ENCODE results near the gene TMA7B.

Gene TMA7B

DNA sequence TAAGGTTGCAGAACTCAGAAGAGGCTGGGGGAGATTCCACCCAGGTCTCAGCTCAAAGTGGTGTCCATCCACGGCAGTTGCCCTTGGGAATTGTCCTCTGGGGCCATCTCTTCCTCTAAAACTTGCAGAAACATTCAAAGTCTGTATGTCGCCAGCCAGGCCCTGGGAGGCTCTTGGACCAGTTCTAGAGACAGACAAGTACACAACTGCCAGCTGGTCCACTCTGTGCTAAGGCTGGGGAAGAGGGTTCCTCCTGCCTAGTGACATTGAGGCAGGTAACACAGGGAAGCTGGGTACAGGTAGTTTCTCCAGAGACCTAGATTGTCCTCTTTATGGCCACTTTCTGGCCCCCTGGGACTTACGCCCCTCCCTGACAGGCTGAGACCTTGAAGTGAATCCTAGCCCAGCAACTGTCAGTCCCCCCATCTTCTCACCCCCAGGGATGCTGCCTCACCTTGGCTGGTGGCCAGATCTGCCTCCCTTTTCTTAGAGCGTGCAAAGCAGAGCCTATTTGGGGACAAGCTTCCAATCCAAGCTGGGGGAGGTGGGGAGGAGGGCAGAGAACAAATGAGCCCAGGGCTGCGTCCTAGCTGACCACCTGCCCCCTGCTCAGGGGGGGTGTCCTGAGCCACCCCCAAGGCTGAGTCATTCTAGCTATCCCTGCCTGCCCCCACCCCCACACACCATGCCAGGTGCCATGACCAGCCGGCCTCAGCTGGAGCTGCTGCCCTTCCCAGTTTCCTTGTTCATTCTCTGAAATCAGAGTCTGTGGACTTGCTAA lies 42.9 kb downstream of the TMA7B start:
- DNase-seq (ENCODE audit: low spot score) = no peak

DNA sequence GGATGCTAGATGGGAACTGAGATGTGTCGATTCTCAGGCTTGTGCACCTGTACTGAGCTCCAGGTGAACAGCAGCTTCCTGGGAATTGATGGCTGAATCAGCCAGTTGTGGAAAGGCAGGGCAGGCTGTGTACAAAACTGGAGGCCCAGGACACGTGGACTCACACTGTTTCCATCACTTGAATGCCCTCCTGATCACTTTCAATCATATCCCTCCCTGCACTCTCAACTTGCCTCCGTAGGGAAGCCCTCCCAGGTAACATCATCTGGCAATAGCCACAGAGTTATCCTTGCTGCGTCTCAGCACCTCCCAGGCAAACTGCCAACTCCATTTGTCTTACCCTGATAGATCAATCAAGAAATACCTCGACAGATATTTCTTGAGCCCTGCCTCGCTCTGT lies 44.6 kb downstream of the TMA7B start:
- no peak for DNase-seq (ENCODE audit: low spot score)

GRCh38 chr22:40006641-40007040 lies 46.4 kb downstream of the TMA7B start:
- no peak for DNase-seq (ENCODE audit: low spot score)

GRCh38 chr22:40007853-40008710 lies 47.9 kb downstream of the TMA7B start:
- no peak for DNase-seq (ENCODE audit: low spot score)

DNA sequence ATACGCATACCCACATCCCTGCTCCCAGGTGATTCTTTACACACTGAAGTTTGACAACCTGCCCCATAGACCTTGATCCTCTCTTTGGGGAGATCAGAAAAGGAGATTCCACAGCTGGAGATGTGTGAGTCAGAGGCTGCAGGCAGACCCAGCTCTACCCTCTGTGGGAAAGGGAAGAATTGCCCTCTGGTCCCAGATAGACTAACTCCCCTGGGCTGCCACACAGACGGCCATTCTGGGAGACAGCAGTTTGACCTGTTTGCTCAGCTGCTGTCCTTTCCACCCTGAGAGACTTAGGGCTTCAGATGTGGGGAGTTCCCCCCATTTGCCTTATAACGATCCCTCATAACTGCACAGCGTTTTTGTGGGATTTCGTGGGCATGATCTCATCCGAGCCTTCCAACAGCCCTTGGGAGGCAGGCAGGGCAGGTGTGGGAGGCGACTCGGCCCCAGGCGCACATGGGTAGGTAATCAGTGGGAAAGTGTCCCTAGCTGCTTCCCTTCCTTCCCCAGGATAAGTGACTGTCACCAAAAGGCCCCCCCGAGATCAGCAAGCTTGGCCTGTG lies 48.6 kb downstream of the TMA7B start:
- no peak for DNase-seq (ENCODE audit: low spot score)

- DNase-seq (ENCODE audit: low spot score) = no peak
These were observed 49.1 kb downstream of the TMA7B start for GRCh38 chr22:40009292-40009774.

DNA sequence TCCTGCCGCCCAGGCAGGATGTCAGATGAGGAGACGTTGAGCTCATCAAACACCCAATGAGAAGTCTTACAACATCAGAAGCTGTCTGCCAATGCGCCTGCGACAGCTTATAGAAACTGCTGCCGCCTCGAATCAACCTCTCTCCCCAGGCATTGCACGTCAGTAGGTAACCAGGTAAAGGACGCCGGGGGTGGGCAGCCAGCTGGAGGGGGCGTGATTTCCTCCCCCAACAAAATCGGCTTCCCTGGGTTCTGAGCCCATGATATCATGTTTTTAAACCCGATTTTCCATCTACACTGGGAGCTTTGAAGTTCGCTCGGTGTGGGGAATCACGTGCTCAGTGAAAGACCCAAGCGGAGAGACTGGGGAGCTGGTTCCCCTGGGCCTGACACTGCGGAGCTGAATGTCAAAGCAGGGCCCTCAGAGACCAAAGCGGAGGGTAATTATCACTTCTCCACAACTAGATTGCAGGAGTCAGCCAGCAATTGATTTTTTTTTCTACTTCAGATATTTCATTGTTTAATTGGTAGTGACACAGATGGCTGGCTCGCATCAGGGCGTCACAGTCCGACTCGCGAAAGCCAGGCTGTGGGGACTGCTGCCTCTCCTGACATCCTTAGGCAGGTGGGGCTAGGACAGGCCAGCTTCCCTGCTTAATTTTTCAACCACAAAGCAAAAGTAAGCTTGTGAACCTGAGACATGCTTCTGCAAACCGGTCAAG lies 49.9 kb downstream of the TMA7B start:
- no peak for DNase-seq (ENCODE audit: low spot score)

- no peak for DNase-seq (ENCODE audit: low spot score)
These were observed 50.5 kb downstream of the TMA7B start for GRCh38 chr22:40010746-40011145.

Data from NAMALWA (cell line).